Thyroid gland (tissue), 4 donors: Measurements from ENCODE around the gene PLPPR1. TPM values are rescaled to one million over a fixed set of nuclear protein-coding genes. Genes with fewer than 3 reads are reported as not detected.
"Not testable (repeated sequence)": the region's sequence is repeated elsewhere in the genome, so short reads cannot be mapped to it uniquely, and the experiment has no call there.

Experiments used
- DNase-seq, 2 donors: peaks; one replicate each; pipeline ENCODE4 v3.0.0-alpha.2; 2019
- H3K27ac ChIP-seq, 3 donors: fragments of 200-600 bp; sonication (generic); 1 replicate in 2 of 3; 2 replicates in 1 of 3; pipeline ENCODE4 v1.5.1; 2016 to 2019; ENCODE audit warnings: mild to moderate bottlenecking in 1 of 3, moderate library complexity in 1 of 3
- H3K27me3 ChIP-seq: fragments of 200-600 bp; sonication (generic); one replicate; pipeline ENCODE4 v1.5.1; 2019
- H3K36me3 ChIP-seq, 2 donors: fragments of 200-600 bp; sonication (generic); one replicate each; pipeline ENCODE4 v1.5.1; 2016 to 2019
- H3K4me1 ChIP-seq, 2 donors: fragments of 200-600 bp; sonication (generic); one replicate each; pipeline ENCODE4 v1.5.1; 2017 to 2019
- H3K4me3 ChIP-seq, 3 donors: fragments of 200-600 bp; sonication (generic); replicated peaks in 1 of 3; 1 replicate in 2 of 3; 2 replicates in 1 of 3; pipeline ENCODE4 v1.5.1; 2016; ENCODE audit warnings: mild to moderate bottlenecking in 1 of 3
- H3K9me3 ChIP-seq: fragments of 200-600 bp; sonication (generic); one replicate; pipeline ENCODE4 v1.5.1; 2017
- CTCF ChIP-seq, 6 experiments: fragments of 200-600 bp in 3 of 6; fragments of 450-650 bp in 3 of 6; sonication (generic) in 3 of 6; IDR thresholded peaks; one replicate each; pipeline ENCODE4 v1.5.1; 2016 to 2019; ENCODE audit warnings: antibody characterized with exemption in 6 of 6, mild to moderate bottlenecking in 2 of 6, inconsistent platforms in 1 of 6, moderate library complexity in 1 of 6
- POLR2A ChIP-seq, 2 donors: fragments of 450-650 bp; IDR thresholded peaks; one replicate each; pipeline ENCODE4 v1.6.1; 2017; ENCODE audit warnings: antibody characterized with exemption in 2 of 2, mild to moderate bottlenecking in 2 of 2, moderate library complexity in 1 of 2
- WGBS, 2 donors: methylation state at CpG; one replicate each; pipeline ENCODE4 v1.1.5; 2017; 5-methylcytosine and 5-hydroxymethylcytosine counted together
- intact Hi-C: fragments of 100-400 bp; cut with DNase I; formaldehyde crosslinking; loops from one replicate; pipeline ENCODE4 v1.15.1; 2023
- total RNA-seq, 4 donors: library from RNA; depleted of rRNA; stranded (reverse); fragments of >200 nt; gene quantifications; one replicate each; pipeline ENCODE4 v1.2.3, GENCODE V29; 2016

Gene PLPPR1
- total RNA-seq, 4 donors from 2014 or later, result 0.22 to 0.24 TPM; not detected in 2

GRCh38 chr9:101325053-101325452 lies 296.5 kb downstream of the PLPPR1 start:
- no peak for DNase-seq
- no peaks in the 10 kb centered on the region for H3K27me3 ChIP-seq
- H3K9me3 ChIP-seq, result no peaks in the 10 kb centered on the region
- intact Hi-C loops, result no loop called here
- no peaks in the 10 kb centered on the region for H3K36me3 ChIP-seq
- 53 to 54% methylated on average over 2 of the region's 2 CpGs for WGBS, 2 donors
- TF ChIP-seq CTCF (IDR thresholded peaks at IDR 0.05) (no peak), POLR2A (IDR thresholded peaks at IDR 0.05) (no peak)
- no peak overlapping the region for H3K4me3 ChIP-seq
- H3K4me1 ChIP-seq, result no peaks in the 10 kb centered on the region
- peak overlapping the region in 1 of 3 donors; percentile 3 for H3K27ac ChIP-seq

- Histone ChIP-seq H3K36me3 (no peaks in the 10 kb centered on the region), H3K27me3 (no peaks in the 10 kb centered on the region), H3K9me3 (no peaks in the 10 kb centered on the region), H3K27ac (peak overlapping the region in 1 of 3 donors; percentile 3), H3K4me1 (no peaks in the 10 kb centered on the region), H3K4me3 (no peak overlapping the region)
- intact Hi-C loops, result no loop called here
- TF ChIP-seq CTCF (IDR thresholded peaks at IDR 0.05) (no peak), POLR2A (IDR thresholded peaks at IDR 0.05) (no peak)
- 25 to 50% methylated on average over 1 of the region's 1 CpG for WGBS, 2 donors
- DNase-seq, result no peak
Observed at GRCh38 chr9:101326035-101326434, 297.5 kb downstream of the PLPPR1 start.

- Histone ChIP-seq H3K4me3 (no peak overlapping the region), H3K9me3 (no peaks in the 10 kb centered on the region), H3K4me1 (no peaks in the 10 kb centered on the region), H3K27ac (no peak overlapping the region), H3K36me3 (no peaks in the 10 kb centered on the region), H3K27me3 (no peaks in the 10 kb centered on the region)
- 80 to 84% methylated on average over 1 of the region's 1 CpG for WGBS, 2 donors
- TF ChIP-seq CTCF (IDR thresholded peaks at IDR 0.05) (no peak), POLR2A (IDR thresholded peaks at IDR 0.05) (no peak)
- DNase-seq, result no peak
- intact Hi-C loops, result no loop called here
Observed at GRCh38 chr9:101326501-101326900, 298.0 kb downstream of the PLPPR1 start.

- intact Hi-C loops, H3K4me3 ChIP-seq, H3K36me3 ChIP-seq, H3K27ac ChIP-seq, H3K4me1 ChIP-seq, H3K9me3 ChIP-seq, DNase-seq, H3K27me3 ChIP-seq: not testable (repeated sequence)
- WGBS, 2 donors, result 68 to 80% methylated on average over 3 of the region's 3 CpGs
Observed at GRCh38 chr9:101327422-101327909, 298.9 kb downstream of the PLPPR1 start.

GRCh38 chr9:101332362-101332761 lies 303.8 kb downstream of the PLPPR1 start:
- intact Hi-C loops, result no loop called here
- H3K4me3 ChIP-seq, result no peak overlapping the region
- H3K4me1 ChIP-seq, result no peaks in the 10 kb centered on the region
- H3K27ac ChIP-seq, result no peak overlapping the region
- H3K9me3 ChIP-seq, result no peaks in the 10 kb centered on the region
- WGBS, 2 donors, result 86 to 98% methylated on average over 1 of the region's 1 CpG
- DNase-seq, result no peak
- no peak for TF ChIP-seq CTCF (IDR thresholded peaks at IDR 0.05)
- TF ChIP-seq POLR2A (IDR thresholded peaks at IDR 0.05), result no peak
- H3K36me3 ChIP-seq, result no peaks in the 10 kb centered on the region
- no peaks in the 10 kb centered on the region for H3K27me3 ChIP-seq

GRCh38 chr9:101333490-101333889 lies 305.0 kb downstream of the PLPPR1 start:
- intact Hi-C loops, result no loop called here
- H3K4me1 ChIP-seq, result no peaks in the 10 kb centered on the region
- H3K27me3 ChIP-seq, result no peaks in the 10 kb centered on the region
- no peaks in the 10 kb centered on the region for H3K36me3 ChIP-seq
- WGBS, 2 donors, result 82 to 91% methylated on average over 4 of the region's 4 CpGs
- no peak for DNase-seq
- H3K4me3 ChIP-seq, result no peak overlapping the region
- no peaks in the 10 kb centered on the region for H3K9me3 ChIP-seq
- TF ChIP-seq CTCF (IDR thresholded peaks at IDR 0.05), result no peak
- TF ChIP-seq POLR2A (IDR thresholded peaks at IDR 0.05), result no peak
- H3K27ac ChIP-seq, result no peak overlapping the region
